H1 (cell line): ENCODE results near the gene WDFY4.

Experiments
- BACH1 ChIP-seq: IDR thresholded peaks from 2 replicates; pipeline ENCODE4 v1.6.1; 2012; ENCODE audit warnings: low read length, improper control_type of control experiment
- CHD2 ChIP-seq: IDR thresholded peaks from 2 replicates; pipeline ENCODE4 v1.6.1; 2012; ENCODE audit warnings: low read length, improper control_type of control experiment
- POU5F1 ChIP-seq: IDR thresholded peaks from 2 replicates; pipeline ENCODE4 v1.6.1; 2011; ENCODE audit warnings: low read depth, mild to moderate bottlenecking, low read length, moderate library complexity
- YY1 ChIP-seq: IDR thresholded peaks from 2 replicates; pipeline ENCODE4 v1.6.1; 2011; ENCODE audit warnings: low read depth, mild to moderate bottlenecking, low read length
- TF ChIP-seq, protein P1 (sequence below), 3 experiments: IDR thresholded peaks; 1 replicate in 2 of 3; 2 replicates in 1 of 3; pipeline versions ENCODE4 v1.5.1 to v1.6.1; 2011; ENCODE audit warnings: low read length in 3 of 3, mild to moderate bottlenecking in 3 of 3, inconsistent platforms in 2 of 3, low read depth in 1 of 3, moderate library complexity in 1 of 3; ENCODE audit not compliant: insufficient read depth in 1 of 3; ENCODE audit errors: control extremely low read depth in 1 of 3
- TF ChIP-seq, protein P2 (sequence below): IDR thresholded peaks from 2 replicates; pipeline ENCODE4 v1.6.1; 2012; ENCODE audit warnings: inconsistent platforms
- TF ChIP-seq, protein P3 (sequence below): IDR thresholded peaks from 2 replicates; pipeline ENCODE4 v1.6.1; 2011; ENCODE audit warnings: low read length, improper control_type of control experiment

DNA sequence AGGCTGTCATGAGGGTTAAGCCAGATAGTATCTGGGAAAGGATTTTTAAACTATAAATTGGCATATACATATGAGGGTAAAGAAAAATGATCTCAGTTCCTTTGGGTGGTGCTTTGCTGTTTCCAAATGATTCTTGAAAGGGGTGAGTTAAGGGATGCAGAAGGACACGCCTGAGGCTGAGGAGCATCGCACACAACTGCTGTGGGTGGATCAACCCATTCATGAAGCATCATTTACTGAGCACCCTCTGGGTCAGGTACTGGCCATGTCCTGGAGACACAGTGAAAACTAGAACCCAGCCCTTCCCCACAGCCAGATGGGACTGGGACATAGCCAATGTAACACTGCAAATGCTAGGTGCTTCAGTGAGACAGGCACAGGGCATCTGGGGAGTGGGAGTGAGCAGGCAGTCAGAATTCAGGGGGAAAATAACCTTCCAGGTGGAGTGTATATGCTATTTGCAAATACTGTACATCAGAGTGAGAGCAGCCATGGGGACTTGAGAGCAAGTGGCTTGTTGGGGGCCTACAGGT lies 112.1 kb downstream of the WDFY4 start:
- TF ChIP-seq, protein P1, sequence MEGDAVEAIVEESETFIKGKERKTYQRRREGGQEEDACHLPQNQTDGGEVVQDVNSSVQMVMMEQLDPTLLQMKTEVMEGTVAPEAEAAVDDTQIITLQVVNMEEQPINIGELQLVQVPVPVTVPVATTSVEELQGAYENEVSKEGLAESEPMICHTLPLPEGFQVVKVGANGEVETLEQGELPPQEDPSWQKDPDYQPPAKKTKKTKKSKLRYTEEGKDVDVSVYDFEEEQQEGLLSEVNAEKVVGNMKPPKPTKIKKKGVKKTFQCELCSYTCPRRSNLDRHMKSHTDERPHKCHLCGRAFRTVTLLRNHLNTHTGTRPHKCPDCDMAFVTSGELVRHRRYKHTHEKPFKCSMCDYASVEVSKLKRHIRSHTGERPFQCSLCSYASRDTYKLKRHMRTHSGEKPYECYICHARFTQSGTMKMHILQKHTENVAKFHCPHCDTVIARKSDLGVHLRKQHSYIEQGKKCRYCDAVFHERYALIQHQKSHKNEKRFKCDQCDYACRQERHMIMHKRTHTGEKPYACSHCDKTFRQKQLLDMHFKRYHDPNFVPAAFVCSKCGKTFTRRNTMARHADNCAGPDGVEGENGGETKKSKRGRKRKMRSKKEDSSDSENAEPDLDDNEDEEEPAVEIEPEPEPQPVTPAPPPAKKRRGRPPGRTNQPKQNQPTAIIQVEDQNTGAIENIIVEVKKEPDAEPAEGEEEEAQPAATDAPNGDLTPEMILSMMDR (IDR thresholded peaks at IDR 0.05; ENCODE audit: control extremely low read depth in 1 of 3, insufficient read depth in 1 of 3, low read depth in 1 of 3, low read length in 3 of 3), result no peak
- TF ChIP-seq YY1 (no peak), POU5F1 (no peak), BACH1 (no peak), CHD2 (no peak)
- TF ChIP-seq, protein P2, sequence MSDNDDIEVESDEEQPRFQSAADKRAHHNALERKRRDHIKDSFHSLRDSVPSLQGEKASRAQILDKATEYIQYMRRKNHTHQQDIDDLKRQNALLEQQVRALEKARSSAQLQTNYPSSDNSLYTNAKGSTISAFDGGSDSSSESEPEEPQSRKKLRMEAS, result no peak
- TF ChIP-seq, protein P3, sequence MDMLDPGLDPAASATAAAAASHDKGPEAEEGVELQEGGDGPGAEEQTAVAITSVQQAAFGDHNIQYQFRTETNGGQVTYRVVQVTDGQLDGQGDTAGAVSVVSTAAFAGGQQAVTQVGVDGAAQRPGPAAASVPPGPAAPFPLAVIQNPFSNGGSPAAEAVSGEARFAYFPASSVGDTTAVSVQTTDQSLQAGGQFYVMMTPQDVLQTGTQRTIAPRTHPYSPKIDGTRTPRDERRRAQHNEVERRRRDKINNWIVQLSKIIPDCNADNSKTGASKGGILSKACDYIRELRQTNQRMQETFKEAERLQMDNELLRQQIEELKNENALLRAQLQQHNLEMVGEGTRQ, result no peak
